ENCODE data around the gene JPT2. TPM values are rescaled to one million over a fixed set of nuclear protein-coding genes. Genes with fewer than 3 reads are reported as not detected.

Gene JPT2
- total RNA-seq, 2 experiments from 2014 or later, result 61.5 to 62.2 TPM

GRCh38 chr16:1723450-1724147 is 45.5 kb downstream of the JPT2 start:
- TF ChIP-seq CTCF (IDR thresholded peaks at IDR 0.05), result peak; percentile 96
- CTCF ChIA-PET, result interaction anchor here (0.8 to 2.1 kb wide), 8 partner anchors 8 to 296 kb away, joined by 3 to 7 read pairs (median 4); partner anchors contain the start of genes EME2, JPT2, MRPS34 and NUBP2
- intact Hi-C loops (cut with micrococcal nuclease), result no loop called here
- no peaks in the 10 kb centered on the region for H3K27me3 Mint-ChIP-seq
- H3K4me1 Mint-ChIP-seq (ENCODE audit: low read depth), result peaks cover 25% of the 10 kb centered on the region
- DNase-seq (peak; percentile 60), ATAC-seq (peak; percentile 68)
- H3K4me3 Mint-ChIP-seq, result no peak overlapping the region
- H3K36me3 Mint-ChIP-seq (ENCODE audit: low read depth), result peaks cover 5% of the 10 kb centered on the region
- POLR2A ChIA-PET, result no interaction called here
- no peak overlapping the region for H3K27ac Mint-ChIP-seq
- no peaks in the 10 kb centered on the region for H3K9me3 Mint-ChIP-seq

- H3K9me3 Mint-ChIP-seq, result no peaks in the 10 kb centered on the region
- no peak for ATAC-seq
- H3K27ac Mint-ChIP-seq, result no peak overlapping the region
- ChIA-PET CTCF (interaction anchor here (0.9 to 2.1 kb wide), 4 partner anchors 9 to 297 kb away, joined by 3 to 7 read pairs (median 4); no protein-coding TSS in a partner anchor), POLR2A (no interaction called here)
- H3K27me3 Mint-ChIP-seq, result no peaks in the 10 kb centered on the region
- TF ChIP-seq CTCF (IDR thresholded peaks at IDR 0.05), result no peak
- peaks cover 7% of the 10 kb centered on the region for H3K36me3 Mint-ChIP-seq (ENCODE audit: low read depth)
- no peak for DNase-seq
- H3K4me3 Mint-ChIP-seq, result no peak overlapping the region
- intact Hi-C loops (cut with micrococcal nuclease), result no loop called here
- peaks cover 20% of the 10 kb centered on the region for H3K4me1 Mint-ChIP-seq (ENCODE audit: low read depth)
Measured at GRCh38 chr16:1724491-1724890, 46.4 kb downstream of the JPT2 start.

GRCh38 chr16:1726661-1727502 is 48.8 kb downstream of the JPT2 start:
- ChIA-PET POLR2A (interaction anchor here (0.7 kb wide), 1 partner anchor 42 kb away, joined by 3 read pairs; no protein-coding TSS in a partner anchor), CTCF (no interaction called here)
- Mint-ChIP-seq H3K36me3 (ENCODE audit: low read depth) (peaks cover 7% of the 10 kb centered on the region), H3K9me3 (no peaks in the 10 kb centered on the region), H3K4me3 (no peak overlapping the region), H3K27ac (no peak overlapping the region), H3K4me1 (ENCODE audit: low read depth) (peaks cover 14% of the 10 kb centered on the region), H3K27me3 (no peaks in the 10 kb centered on the region)
- DNase-seq, result no peak
- no peak for TF ChIP-seq CTCF (IDR thresholded peaks at IDR 0.05)
- intact Hi-C loops (cut with micrococcal nuclease), result no loop called here
- no peak for ATAC-seq

- intact Hi-C loops (cut with micrococcal nuclease), result no loop called here
- H3K4me1 Mint-ChIP-seq (ENCODE audit: low read depth), result peaks cover 8% of the 10 kb centered on the region
- ATAC-seq (no peak), DNase-seq (no peak)
- no peak overlapping the region for H3K4me3 Mint-ChIP-seq
- CTCF ChIA-PET, result interaction anchor here (0.5 to 1.3 kb wide), 2 partner anchors 9 to 22 kb away, joined by 3 to 4 read pairs; no protein-coding TSS in a partner anchor
- peaks cover 7% of the 10 kb centered on the region for H3K36me3 Mint-ChIP-seq (ENCODE audit: low read depth)
- no peaks in the 10 kb centered on the region for H3K9me3 Mint-ChIP-seq
- no peaks in the 10 kb centered on the region for H3K27me3 Mint-ChIP-seq
- POLR2A ChIA-PET, result interaction anchor here (0.6 to 0.9 kb wide), 2 partner anchors 22 to 217 kb away, joined by 3 to 4 read pairs; partner anchors contain the start of gene MAPK8IP3
- H3K27ac Mint-ChIP-seq, result no peak overlapping the region
- TF ChIP-seq CTCF (IDR thresholded peaks at IDR 0.05), result no peak
Measured at GRCh38 chr16:1727651-1728624, 49.9 kb downstream of the JPT2 start.

Data from activated CD8-positive, alpha-beta T cell treated with anti-CD3 and anti-CD28 coated beads for 36 hours (primary cell).